LNCaP clone FGC (cell line): ENCODE measurements around the gene TFAP2B.

Source experiments
- DNase-seq: peaks from one replicate; pipeline ENCODE4 v3.0.0-alpha.2; 2011; ENCODE audit warnings: low read depth
- H3K4me3 ChIP-seq: 2 replicates; pipeline ENCODE4 v1.5.1; 2011; ENCODE audit warnings: mild to moderate bottlenecking, low read depth, low read length, control low read depth
- TF ChIP-seq, protein P1 (sequence below): IDR thresholded peaks from 2 replicates; pipeline ENCODE4 v1.5.1; 2012; ENCODE audit warnings: mild to moderate bottlenecking; ENCODE audit not compliant: control insufficient read depth, insufficient read depth; ENCODE audit errors: extremely low read depth

TFAP2B gene

DNA sequence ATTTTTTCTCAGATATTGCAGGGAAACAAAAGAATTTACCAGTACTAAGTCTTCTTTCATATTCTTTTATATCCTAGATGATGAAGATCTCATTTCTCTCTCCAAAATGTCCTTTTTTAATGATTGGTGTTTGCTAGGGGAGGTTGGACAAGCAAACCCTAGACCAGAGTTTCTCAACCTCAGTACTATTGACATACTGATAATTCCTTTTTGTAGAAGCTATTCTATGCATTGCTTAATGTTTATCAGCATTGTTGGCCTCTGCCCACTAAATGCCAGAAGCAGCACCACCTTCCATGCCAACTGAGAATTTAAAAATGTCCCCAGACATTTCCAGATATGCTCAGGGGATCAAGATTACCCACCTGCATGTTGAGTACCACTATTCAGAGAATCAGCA, 14.4 kb upstream of the TFAP2B start:
- H3K4me3 ChIP-seq = no peak overlapping the region
- DNase-seq = no peak
- TF ChIP-seq, protein P1, sequence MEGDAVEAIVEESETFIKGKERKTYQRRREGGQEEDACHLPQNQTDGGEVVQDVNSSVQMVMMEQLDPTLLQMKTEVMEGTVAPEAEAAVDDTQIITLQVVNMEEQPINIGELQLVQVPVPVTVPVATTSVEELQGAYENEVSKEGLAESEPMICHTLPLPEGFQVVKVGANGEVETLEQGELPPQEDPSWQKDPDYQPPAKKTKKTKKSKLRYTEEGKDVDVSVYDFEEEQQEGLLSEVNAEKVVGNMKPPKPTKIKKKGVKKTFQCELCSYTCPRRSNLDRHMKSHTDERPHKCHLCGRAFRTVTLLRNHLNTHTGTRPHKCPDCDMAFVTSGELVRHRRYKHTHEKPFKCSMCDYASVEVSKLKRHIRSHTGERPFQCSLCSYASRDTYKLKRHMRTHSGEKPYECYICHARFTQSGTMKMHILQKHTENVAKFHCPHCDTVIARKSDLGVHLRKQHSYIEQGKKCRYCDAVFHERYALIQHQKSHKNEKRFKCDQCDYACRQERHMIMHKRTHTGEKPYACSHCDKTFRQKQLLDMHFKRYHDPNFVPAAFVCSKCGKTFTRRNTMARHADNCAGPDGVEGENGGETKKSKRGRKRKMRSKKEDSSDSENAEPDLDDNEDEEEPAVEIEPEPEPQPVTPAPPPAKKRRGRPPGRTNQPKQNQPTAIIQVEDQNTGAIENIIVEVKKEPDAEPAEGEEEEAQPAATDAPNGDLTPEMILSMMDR = no peak

DNA sequence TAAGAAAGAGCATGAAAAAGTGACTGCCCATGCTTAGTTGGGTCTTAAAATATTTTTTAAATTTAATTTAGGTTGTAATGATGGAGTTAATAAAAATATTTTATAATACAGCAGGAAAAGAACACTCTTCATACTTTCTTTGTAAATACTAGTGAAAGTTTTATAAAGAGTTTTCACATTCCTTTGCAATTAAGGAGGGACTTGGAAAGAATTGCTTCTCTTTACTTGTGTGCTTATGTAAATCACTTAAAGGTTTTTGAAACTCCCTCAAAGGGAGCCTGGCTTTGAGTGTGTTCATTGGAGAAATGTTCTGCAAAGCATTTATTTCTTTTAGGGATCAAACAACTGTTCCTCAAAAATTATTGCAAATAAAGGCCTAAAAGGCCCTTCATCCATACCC, 11.6 kb upstream of the TFAP2B start:
- H3K4me3 ChIP-seq = no peak overlapping the region
- DNase-seq = no peak
- TF ChIP-seq, protein P1 = no peak

DNA sequence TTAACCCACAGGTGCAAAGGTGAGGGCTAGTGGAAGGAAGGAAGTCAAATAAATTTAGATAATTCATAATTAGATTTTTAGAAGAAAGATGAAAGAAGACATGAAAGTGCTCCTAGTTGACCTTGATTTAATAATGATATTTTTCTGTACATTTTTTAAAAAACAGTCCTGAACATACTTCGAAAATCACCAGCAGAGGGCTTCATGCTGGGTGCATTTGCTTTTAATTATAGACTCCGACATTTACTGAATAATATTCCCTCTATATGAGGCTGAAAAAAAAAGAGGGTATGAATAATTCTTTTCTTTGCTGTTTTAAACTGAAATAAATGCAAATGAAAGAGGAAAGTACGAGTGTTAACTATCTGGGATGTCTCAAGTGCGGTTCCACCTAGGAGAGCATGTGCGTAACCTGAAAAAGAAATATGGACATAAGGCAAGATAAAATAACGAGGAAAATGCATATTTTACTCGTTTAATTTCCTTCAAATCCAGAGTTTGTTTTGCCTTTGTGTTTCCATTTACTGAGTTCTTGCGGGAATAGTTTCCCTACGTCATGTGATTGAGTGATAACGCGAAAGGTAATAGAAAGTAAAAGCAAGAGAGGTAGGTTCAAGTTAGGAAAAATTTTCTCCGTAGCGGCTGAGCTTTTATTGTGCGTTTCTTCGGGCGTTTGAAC, 3.1 kb upstream of the TFAP2B start:
- no peak for DNase-seq
- H3K4me3 ChIP-seq = peak overlapping the region; percentile 61
- TF ChIP-seq, protein P1 = peak; percentile 50

DNA sequence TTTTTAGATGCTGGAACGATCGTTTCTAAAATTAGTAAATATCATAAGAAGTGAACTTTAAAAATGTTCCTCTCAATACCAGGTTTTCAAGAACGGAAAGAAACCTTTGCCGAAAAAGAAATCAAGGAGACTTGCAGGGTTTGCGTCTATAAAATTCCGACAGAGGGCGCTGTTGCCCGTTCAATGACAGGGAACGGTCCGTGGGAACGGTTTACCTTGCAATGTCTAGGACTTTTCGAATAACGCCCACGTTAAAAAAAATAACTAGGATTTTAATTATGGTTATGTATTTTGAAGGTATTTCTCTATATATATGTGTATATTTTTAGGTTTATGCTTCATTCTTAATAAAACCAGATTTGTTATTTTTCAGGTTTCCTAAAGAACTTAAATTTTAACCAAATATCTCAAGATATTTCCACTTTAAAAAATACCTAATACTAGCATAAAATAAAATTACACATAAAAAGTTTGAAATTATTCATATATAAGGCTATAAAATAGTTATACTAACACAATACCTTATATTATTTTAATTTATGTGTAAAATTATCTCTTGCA, 2.5 kb upstream of the TFAP2B start:
- DNase-seq = peak; percentile 52
- peak overlapping the region; percentile 61 for H3K4me3 ChIP-seq

DNA sequence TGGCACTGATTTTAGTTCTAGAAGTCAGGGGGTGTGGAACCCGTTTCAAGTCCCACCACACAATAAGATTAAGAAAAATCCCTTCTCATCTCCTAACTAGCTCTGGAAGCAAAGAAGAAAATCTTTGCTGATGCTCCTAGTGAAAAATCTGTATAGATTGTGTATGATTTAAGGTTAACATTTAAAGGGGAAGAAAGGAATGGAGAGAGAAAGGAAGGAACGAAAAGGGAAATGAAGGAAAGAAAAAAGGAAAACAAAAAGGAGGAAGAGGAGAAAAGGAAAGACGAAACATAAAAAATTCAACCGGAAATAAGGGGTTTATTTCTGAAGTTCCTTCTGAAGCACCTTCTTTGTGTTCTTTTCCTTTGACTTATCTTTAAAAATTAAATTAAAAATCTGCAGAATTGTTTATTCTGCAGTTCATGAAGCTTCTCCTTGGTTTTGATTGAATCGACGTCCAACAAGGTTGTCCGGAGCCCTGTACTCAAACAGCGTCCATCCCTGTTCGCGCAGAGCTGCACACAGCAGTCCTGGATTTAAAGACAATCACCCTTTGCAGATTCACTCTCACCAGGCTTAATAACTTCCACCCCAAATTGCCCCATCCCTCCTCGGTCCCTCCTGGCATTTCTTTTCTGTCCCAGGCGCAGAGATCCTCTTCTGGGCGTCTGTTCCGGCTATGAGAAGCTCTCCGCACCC, 1.6 kb upstream of the TFAP2B start:
- no peak overlapping the region for H3K4me3 ChIP-seq
- DNase-seq = no peak
- TF ChIP-seq, protein P1 = no peak

More for the DNA sequence above, 2.5 kb upstream of the TFAP2B start:
- TF ChIP-seq, protein P1 = peak; percentile 61

DNA sequence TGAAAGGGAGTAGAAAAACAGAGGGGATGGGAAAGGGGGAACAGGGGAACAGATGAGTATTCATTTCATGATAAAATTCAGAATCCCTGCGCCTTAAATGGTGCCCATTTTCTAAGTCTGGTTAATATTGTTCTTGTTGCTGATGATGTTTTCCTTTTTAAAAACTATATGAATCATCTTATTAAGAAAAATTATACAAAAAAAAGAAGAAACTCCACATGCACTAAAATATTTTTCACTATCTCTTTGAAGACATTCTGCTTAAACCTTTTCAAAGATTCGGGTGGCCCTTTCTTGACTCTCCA, 1.1 kb upstream of the TFAP2B start:
- TF ChIP-seq, protein P1 = no peak
- H3K4me3 ChIP-seq = no peak overlapping the region
- no peak for DNase-seq

DNA sequence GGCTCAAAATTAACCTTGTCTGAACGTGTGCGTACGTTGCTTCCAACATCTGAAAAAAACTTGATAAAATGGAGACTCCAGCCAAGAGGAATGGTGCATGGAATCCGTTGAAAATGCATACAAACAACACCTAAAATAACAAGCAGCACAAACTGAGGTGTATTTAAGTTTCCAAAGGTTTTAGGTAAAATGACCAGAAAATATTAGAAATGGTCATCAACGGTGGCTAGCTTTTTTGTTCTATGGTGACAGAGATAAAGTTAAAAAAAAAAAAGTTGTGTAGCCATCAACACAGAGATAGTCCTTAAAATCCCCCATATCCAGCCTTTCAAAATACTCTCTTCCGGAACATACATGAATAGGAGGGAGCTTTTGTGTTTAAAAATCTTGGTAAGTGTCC, 651 bp upstream of the TFAP2B start:
- no peak overlapping the region for H3K4me3 ChIP-seq
- TF ChIP-seq, protein P1 = no peak
- no peak for DNase-seq
